ENCODE data around the gene ADGRD1. TPM values are rescaled to one million over a fixed set of nuclear protein-coding genes. Genes with fewer than 3 reads are reported as not detected.

ADGRD1 gene
- total and polyA plus RNA-seq, 2 of the 8 experiments (the other 6 are each of a cell fraction or from before 2014, with no cell fraction given): 0.36 to 0.48 TPM

DNA sequence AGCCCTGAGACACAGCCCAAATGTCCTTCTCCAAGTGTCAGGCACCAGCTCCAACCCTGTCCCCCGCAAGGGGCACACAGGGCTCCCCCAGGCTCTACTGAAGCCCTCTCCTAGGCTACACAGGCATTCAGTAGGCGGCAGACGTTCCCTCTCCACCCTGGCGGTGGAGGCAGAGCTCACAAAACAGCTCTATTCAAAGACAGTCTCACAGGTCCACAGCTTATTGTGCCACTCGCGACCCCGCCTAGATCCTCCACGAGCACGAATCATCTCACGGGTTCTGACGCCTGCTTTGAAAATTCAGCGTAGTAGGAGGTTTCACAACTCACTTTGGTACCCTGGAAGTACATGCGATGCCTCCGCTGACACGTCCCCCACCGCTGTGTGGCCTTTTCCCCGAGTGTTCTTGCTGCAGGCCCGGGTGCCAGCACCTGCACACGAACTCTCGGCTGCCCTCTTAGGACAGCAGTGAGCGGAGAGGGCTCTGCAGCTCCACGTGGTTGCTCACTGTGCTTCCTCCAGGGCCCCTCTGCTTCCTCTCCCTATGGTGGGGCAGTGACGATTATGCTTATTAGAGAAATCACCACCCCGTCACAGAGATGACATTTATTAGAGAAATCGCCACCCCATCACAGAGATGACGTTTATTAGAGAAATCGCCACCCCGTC, 78.5 kb downstream of the ADGRD1 start:
- DNase-seq (ENCODE audit: low read depth in 1 of 2, low spot score in 2 of 2): no peak
- H2BK20ac ChIP-seq (ENCODE audit: low read length): no peak overlapping the region
- H3K9me3 ChIP-seq (ENCODE audit: insufficient read depth in 2 of 2, low read depth in 1 of 2, low read length in 1 of 2): peaks cover 3 to 12% of the 10 kb centered on the region in 2 experiments; a peak in 1 of 4 replicates
- ChIA-PET CTCF (ENCODE audit: partially characterized antibody) (interaction anchor here (1.1 to 1.2 kb wide), 2 partner anchors 11 to 20 kb away, joined by 3 to 4 read pairs; no protein-coding TSS in a partner anchor), POLR2A (ENCODE audit: partially characterized antibody) (interaction anchor here (0.6 kb wide), 1 partner anchor 147 kb away, joined by 3 read pairs; no protein-coding TSS in a partner anchor)
- peaks cover 0 to 1% of the 10 kb centered on the region in 2 experiments for H4K20me1 ChIP-seq (replicated peaks in 1 of 2; ENCODE audit: control insufficient read depth in 1 of 2, insufficient read depth in 2 of 2, low read length in 2 of 2)
- no peak for FAIRE-seq
- no peaks in the 10 kb centered on the region for H3K79me1 ChIP-seq (ENCODE audit: low read depth, low read length)
- H2BK5ac ChIP-seq (ENCODE audit: low read depth, low read length): no peak overlapping the region
- no peaks in the 10 kb centered on the region for H3K4me1 ChIP-seq (replicated peaks in 1 of 4; ENCODE audit: control insufficient read depth in 3 of 4, insufficient read depth in 4 of 4, low read length in 3 of 4)
- H4K8ac ChIP-seq (ENCODE audit: extremely low read depth, insufficient read depth, low read length): no peak overlapping the region
- no peak overlapping the region for H3K4me3 ChIP-seq (ENCODE audit: extremely low read depth in 1 of 4, insufficient read depth in 2 of 4, low read depth in 3 of 4, low read length in 4 of 4)
- no peaks in the 10 kb centered on the region for H3K27me3 ChIP-seq (replicated peaks in 1 of 4; ENCODE audit: control insufficient read depth in 3 of 4, extremely low read depth in 1 of 4, insufficient read depth in 3 of 4, low read length in 3 of 4)
- H2BK12ac ChIP-seq (ENCODE audit: low read depth, low read length): no peak overlapping the region
- H2BK15ac ChIP-seq (ENCODE audit: low read length): no peak overlapping the region
- no peak overlapping the region for H3K4me2 ChIP-seq (ENCODE audit: insufficient read depth in 1 of 2, low read depth in 2 of 2, low read length in 2 of 2)
- H2BK120ac ChIP-seq (replicated peaks; ENCODE audit: low read depth, low read length): no peak overlapping the region
- TF ChIP-seq KDM4A (IDR thresholded peaks at IDR 0.05; ENCODE audit: low read depth, low read length, severe bottlenecking): no peak
- H3K27ac ChIP-seq (ENCODE audit: low read depth, low read length): no peak overlapping the region
- H3K36me3 ChIP-seq (ENCODE audit: control insufficient read depth in 2 of 4, insufficient read depth in 4 of 4, low read length in 3 of 4): no peaks in the 10 kb centered on the region
- H2AK5ac ChIP-seq (ENCODE audit: low read depth, low read length): no peak overlapping the region
- 80% methylated on average over 28 of the region's 28 CpGs; no CpG with 5 or more reads in 1 of the 2 experiments for WGBS, 2 experiments (ENCODE audit: extremely low coverage in 1 of 2, insufficient coverage in 1 of 2, insufficient read length in 1 of 2, insufficient replicate concordance in 2 of 2, low coverage in 1 of 2, low lambda C conversion rate in 2 of 2, missing lambda C conversion rate in 1 of 2)
- H4K91ac ChIP-seq (replicated peaks; ENCODE audit: insufficient read length, low read length): no peak overlapping the region
- no peak overlapping the region for H4K5ac ChIP-seq (ENCODE audit: insufficient read length, low read depth, low read length)
- H3K4ac ChIP-seq (replicated peaks; ENCODE audit: insufficient read length, low read depth, low read length): no peak overlapping the region
- no peak overlapping the region for H3K14ac ChIP-seq (ENCODE audit: insufficient read length)
- H3K56ac ChIP-seq (replicated peaks; ENCODE audit: insufficient read length, low read depth, low read length): no peak overlapping the region
- no peak overlapping the region for H3K18ac ChIP-seq (ENCODE audit: extremely low read depth, low read length)
- no peaks in the 10 kb centered on the region for H3K79me2 ChIP-seq (ENCODE audit: control insufficient read depth in 1 of 2, insufficient read depth in 2 of 2, low read length in 2 of 2)
- no peak overlapping the region for H2AFZ ChIP-seq (ENCODE audit: low read length)
- no peaks in the 10 kb centered on the region for H3K23me2 ChIP-seq (ENCODE audit: low read depth, low read length)
- H3K9ac ChIP-seq (replicated peaks in 1 of 4; ENCODE audit: extremely low read depth in 1 of 4, low read depth in 3 of 4, low read length in 3 of 4): no peak overlapping the region
- H3K23ac ChIP-seq (ENCODE audit: insufficient read length): no peak overlapping the region

Data from H1 (cell line).